ENCODE data around the gene SYT12.

Gene SYT12

GRCh38 chr11:67079065-67079705 is 56.3 kb downstream of the SYT12 start:
- no peak overlapping the region for H3K4me3 ChIP-seq (replicated peaks; ENCODE audit: low read depth, low read length)
- no peak for DNase-seq (ENCODE audit: extremely low read depth, low read depth)
- TF ChIP-seq CTCF (IDR thresholded peaks at IDR 0.05; ENCODE audit: low read depth, low read length, missing control alignments) = no peak

- TF ChIP-seq CTCF (IDR thresholded peaks at IDR 0.05; ENCODE audit: low read depth, low read length, missing control alignments) = no peak
- H3K4me3 ChIP-seq (replicated peaks; ENCODE audit: low read depth, low read length) = no peak overlapping the region
- DNase-seq (ENCODE audit: extremely low read depth, low read depth) = no peak
These were observed 59.3 kb downstream of the SYT12 start for GRCh38 chr11:67082071-67082791.

DNA sequence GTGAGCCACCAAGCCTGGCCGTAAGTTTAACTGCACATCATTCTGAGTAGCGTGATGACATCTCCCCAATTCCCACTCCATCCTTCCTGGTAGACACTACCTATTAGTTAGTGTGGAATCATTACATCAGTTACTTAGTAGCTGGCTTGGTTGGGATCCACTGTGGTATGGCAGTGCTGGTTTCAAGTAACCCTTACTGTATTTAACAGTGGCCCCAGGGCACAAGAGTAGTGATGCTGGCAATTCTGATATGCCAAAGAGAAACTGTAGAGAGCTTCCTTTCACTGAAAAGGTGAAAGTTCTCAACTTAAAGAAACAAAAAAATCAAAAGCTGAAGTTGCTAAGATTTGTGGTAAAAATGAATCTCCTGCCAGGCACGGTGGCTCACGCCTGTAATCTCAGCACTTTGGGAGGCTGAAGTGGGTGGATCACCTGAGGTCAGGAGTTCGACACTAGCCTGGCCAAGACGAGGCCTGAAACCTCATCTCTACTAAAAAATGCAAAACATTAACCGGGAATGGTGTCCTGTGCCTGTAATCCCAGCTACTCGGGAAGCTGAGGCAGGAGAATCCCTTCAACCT is 60.9 kb downstream of the SYT12 start:
- no peak for DNase-seq (ENCODE audit: extremely low read depth, low read depth)

GRCh38 chr11:67085617-67086016 is 62.7 kb downstream of the SYT12 start:
- DNase-seq (ENCODE audit: extremely low read depth, low read depth) = no peak
- TF ChIP-seq CTCF (IDR thresholded peaks at IDR 0.05; ENCODE audit: low read depth, low read length, missing control alignments) = no peak
- H3K4me3 ChIP-seq (replicated peaks; ENCODE audit: low read depth, low read length) = no peak overlapping the region

More for the DNA sequence above, 60.9 kb downstream of the SYT12 start:
- no peak overlapping the region for H3K4me3 ChIP-seq (replicated peaks; ENCODE audit: low read depth, low read length)
- TF ChIP-seq CTCF (IDR thresholded peaks at IDR 0.05; ENCODE audit: low read depth, low read length, missing control alignments) = no peak

DNA sequence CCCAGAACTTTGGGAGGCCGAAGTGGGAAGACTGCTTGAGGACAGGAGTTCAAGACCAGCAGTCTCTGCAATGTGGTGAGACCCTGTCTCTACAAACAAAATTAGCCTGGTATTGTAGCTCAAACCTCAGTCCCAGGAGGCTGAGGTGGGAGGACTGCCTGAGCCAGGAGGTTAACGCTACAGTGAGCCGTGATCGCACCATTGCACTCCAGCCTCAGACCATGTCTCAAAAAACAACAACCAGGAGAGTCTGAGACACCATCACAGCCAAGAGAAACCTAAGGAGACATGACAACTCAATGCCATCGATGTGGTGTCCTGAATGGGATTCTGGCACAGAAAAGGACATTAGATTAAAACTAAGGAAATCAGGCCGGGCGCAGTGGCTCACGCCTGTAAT is 67.8 kb downstream of the SYT12 start:
- no peak for TF ChIP-seq CTCF (IDR thresholded peaks at IDR 0.05; ENCODE audit: low read depth, low read length, missing control alignments)
- no peak for DNase-seq (ENCODE audit: extremely low read depth, low read depth)
- no peak overlapping the region for H3K4me3 ChIP-seq (replicated peaks; ENCODE audit: low read depth, low read length)

DNA sequence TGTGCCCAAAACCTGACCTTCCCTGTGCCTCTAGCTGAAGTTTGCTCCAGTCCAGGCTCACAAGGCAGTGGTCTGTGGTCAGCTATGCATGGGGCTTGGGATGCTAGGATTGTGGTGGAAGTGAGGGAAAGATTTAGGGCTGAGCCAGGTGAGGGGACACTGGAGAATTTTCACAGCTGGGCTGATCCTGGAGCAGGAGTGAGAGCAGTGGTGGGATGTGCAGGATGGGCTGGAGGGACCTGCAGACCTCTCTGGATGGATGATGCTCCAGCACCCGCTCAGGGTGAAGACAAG is 72.2 kb downstream of the SYT12 start:
- TF ChIP-seq CTCF (IDR thresholded peaks at IDR 0.05; ENCODE audit: low read depth, low read length, missing control alignments) = no peak
- no peak for DNase-seq (ENCODE audit: extremely low read depth, low read depth)
- H3K4me3 ChIP-seq (replicated peaks; ENCODE audit: low read depth, low read length) = no peak overlapping the region

Data from HFF-Myc (cell line).